Measurements from ENCODE around the gene PTGES3. TPM values are rescaled to one million over a fixed set of nuclear protein-coding genes. Genes with fewer than 3 reads are reported as not detected.

The PTGES3 gene
- total RNA-seq, 2 donors from 2014 or later, result 27.4 to 56.0 TPM

DNA sequence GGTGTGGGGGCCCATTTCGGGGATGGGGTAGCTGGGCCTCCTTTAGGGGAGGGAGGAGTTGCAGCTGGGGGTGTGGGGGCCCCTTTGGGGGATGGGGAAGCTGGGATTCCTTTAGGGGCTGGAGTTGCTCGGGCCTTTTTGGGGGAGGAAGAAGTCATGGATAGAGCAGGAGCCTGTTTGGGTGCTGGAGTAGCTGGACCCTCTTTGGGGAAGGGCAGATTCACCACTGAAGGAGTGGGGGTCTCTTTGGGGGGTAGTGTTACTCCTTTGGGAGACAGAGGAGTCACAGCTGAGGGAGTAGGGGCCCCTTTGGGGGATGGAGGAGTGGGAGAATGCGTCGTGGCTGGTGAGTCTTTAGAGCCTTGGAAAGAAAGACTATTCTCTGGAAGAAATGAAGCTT is 30.6 kb upstream of the PTGES3 start:
- TF ChIP-seq, protein P1, sequence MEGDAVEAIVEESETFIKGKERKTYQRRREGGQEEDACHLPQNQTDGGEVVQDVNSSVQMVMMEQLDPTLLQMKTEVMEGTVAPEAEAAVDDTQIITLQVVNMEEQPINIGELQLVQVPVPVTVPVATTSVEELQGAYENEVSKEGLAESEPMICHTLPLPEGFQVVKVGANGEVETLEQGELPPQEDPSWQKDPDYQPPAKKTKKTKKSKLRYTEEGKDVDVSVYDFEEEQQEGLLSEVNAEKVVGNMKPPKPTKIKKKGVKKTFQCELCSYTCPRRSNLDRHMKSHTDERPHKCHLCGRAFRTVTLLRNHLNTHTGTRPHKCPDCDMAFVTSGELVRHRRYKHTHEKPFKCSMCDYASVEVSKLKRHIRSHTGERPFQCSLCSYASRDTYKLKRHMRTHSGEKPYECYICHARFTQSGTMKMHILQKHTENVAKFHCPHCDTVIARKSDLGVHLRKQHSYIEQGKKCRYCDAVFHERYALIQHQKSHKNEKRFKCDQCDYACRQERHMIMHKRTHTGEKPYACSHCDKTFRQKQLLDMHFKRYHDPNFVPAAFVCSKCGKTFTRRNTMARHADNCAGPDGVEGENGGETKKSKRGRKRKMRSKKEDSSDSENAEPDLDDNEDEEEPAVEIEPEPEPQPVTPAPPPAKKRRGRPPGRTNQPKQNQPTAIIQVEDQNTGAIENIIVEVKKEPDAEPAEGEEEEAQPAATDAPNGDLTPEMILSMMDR (IDR thresholded peaks at IDR 0.05), result no peak
- no peak for TF ChIP-seq POLR2A (IDR thresholded peaks at IDR 0.05)
- intact Hi-C loops (cut with DNase I), result no loop called here
- 66 to 73% methylated on average over 4 of the region's 4 CpGs for WGBS, 2 donors
- Histone ChIP-seq H3K27me3 (no peaks in the 10 kb centered on the region), H3K9me3 (no peaks in the 10 kb centered on the region), H3K27ac (no peak overlapping the region), H3K36me3 (replicated peaks in 1 of 2; ENCODE audit: insufficient read depth in 1 of 2, low read depth in 2 of 2) (peaks cover 0 to 6% of the 10 kb centered on the region in 2 donors), H3K4me3 (no peak overlapping the region), H3K4me1 (peaks cover 79% of the 10 kb centered on the region)
- ATAC-seq, result no peak
- no peak for DNase-seq

DNA sequence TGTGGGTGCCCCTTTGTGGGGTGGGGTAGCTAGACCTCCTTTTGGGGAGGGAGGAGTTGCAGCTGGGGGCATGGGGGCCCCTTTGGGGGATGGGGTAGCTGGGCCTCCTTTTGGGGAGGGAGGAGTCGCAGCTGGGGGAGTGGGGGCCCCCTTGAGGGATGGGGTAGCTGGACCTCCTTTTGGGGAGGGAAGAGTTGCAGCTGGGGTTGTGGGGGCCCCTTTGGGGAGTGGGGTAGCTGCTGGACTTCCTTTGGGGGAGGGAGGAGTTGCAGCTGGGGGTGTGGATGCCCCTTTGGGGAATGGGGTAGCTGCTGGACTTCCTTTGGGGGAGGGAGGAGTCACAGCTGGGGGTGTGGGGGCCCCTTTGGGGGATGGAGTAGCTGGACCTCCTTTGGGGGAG is 30.1 kb upstream of the PTGES3 start:
- no peaks in the 10 kb centered on the region for H3K9me3 ChIP-seq
- no peak overlapping the region for H3K27ac ChIP-seq
- peaks cover 4 to 11% of the 10 kb centered on the region in 2 donors for H3K36me3 ChIP-seq (replicated peaks in 1 of 2; ENCODE audit: insufficient read depth in 1 of 2, low read depth in 2 of 2)
- H3K4me1 ChIP-seq, result peaks cover 74% of the 10 kb centered on the region
- ATAC-seq, result no peak
- no peak overlapping the region for H3K4me3 ChIP-seq
- no peaks in the 10 kb centered on the region for H3K27me3 ChIP-seq
- no peak for DNase-seq
- intact Hi-C loops (cut with DNase I), result no loop called here
- 100% methylated on average over 1 of the region's 1 CpG; no CpG with 5 or more reads in 1 of the 2 donors for WGBS, 2 donors
- TF ChIP-seq, protein P1 (IDR thresholded peaks at IDR 0.05), result no peak
- TF ChIP-seq POLR2A (IDR thresholded peaks at IDR 0.05), result no peak

DNA sequence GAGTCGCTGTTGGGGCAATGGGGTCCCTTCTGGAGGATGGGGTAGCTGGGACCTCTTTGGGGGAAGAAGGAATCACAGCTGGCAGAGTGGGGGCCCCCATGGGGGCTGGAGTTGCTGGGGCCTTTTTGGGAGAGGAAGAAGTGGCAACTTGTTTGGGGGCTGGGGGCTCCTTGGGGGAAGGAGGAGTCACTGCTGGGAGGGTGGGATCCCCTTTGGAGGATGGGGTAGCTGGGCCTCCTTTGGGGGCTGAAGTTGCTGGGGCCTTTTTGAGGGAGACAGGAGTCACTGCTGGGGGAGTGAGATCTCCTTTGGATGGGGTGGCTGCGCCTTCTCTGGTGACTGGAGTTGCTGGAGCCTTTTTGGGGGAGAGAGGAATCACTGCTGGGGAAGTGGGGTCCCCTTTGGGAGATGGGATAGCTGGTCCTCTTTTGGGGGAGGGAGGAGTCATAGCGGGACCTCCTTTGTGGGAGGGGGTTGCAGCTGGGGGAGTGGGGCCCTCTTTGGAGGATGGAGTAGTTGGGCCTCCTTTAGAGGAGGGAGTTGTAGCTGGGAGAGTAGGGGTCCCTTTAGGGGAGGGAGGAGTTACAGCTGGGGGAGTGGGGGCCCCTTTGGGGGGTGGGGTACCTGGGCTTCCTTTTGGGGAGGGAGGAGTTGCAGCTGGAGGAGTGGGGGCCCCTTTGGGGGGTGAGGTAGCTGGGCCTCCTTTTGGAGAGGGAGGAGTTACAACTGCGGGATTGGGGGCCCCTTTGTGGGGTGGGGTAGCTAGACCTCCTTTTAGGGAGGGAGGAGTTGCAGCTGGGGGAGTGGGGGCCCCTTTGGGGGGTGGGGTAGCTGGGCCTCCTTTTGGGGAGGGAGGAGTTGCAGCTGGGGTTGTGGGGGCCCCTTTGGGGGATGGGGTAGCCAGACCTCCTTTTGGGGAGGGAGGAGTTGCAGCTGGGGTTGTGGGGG is 29.1 kb upstream of the PTGES3 start:
- 69 to 94% methylated on average over 3 to 4 of the region's 4 CpGs for WGBS, 2 donors
- Histone ChIP-seq H3K4me1 (peaks cover 65% of the 10 kb centered on the region), H3K4me3 (no peak overlapping the region), H3K36me3 (replicated peaks in 1 of 2; ENCODE audit: insufficient read depth in 1 of 2, low read depth in 2 of 2) (peaks cover 14 to 21% of the 10 kb centered on the region in 2 donors), H3K27me3 (no peaks in the 10 kb centered on the region), H3K27ac (no peak overlapping the region), H3K9me3 (no peaks in the 10 kb centered on the region)
- intact Hi-C loops (cut with DNase I), result no loop called here
- DNase-seq (no peak), ATAC-seq (no peak)
- TF ChIP-seq, protein P1 (IDR thresholded peaks at IDR 0.05), result no peak
- TF ChIP-seq POLR2A (IDR thresholded peaks at IDR 0.05), result no peak

GRCh38 chr12:56716458-56716857 is 28.4 kb upstream of the PTGES3 start:
- H3K9me3 ChIP-seq, result no peaks in the 10 kb centered on the region
- H3K36me3 ChIP-seq (replicated peaks in 1 of 2; ENCODE audit: insufficient read depth in 1 of 2, low read depth in 2 of 2), result peaks cover 17 to 24% of the 10 kb centered on the region in 2 donors
- intact Hi-C loops (cut with DNase I), result no loop called here
- 47 to 67% methylated on average over 1 of the region's 1 CpG for WGBS, 2 donors
- no peaks in the 10 kb centered on the region for H3K27me3 ChIP-seq
- H3K4me3 ChIP-seq, result no peak overlapping the region
- no peak for ATAC-seq
- H3K27ac ChIP-seq, result no peak overlapping the region
- peaks cover 57% of the 10 kb centered on the region for H3K4me1 ChIP-seq
- DNase-seq, result no peak
- TF ChIP-seq, protein P1 (IDR thresholded peaks at IDR 0.05), result no peak
- no peak for TF ChIP-seq POLR2A (IDR thresholded peaks at IDR 0.05)

Measured in body of pancreas (tissue), 4 donors.